Measurements from ENCODE around the gene STX8.

DNA sequence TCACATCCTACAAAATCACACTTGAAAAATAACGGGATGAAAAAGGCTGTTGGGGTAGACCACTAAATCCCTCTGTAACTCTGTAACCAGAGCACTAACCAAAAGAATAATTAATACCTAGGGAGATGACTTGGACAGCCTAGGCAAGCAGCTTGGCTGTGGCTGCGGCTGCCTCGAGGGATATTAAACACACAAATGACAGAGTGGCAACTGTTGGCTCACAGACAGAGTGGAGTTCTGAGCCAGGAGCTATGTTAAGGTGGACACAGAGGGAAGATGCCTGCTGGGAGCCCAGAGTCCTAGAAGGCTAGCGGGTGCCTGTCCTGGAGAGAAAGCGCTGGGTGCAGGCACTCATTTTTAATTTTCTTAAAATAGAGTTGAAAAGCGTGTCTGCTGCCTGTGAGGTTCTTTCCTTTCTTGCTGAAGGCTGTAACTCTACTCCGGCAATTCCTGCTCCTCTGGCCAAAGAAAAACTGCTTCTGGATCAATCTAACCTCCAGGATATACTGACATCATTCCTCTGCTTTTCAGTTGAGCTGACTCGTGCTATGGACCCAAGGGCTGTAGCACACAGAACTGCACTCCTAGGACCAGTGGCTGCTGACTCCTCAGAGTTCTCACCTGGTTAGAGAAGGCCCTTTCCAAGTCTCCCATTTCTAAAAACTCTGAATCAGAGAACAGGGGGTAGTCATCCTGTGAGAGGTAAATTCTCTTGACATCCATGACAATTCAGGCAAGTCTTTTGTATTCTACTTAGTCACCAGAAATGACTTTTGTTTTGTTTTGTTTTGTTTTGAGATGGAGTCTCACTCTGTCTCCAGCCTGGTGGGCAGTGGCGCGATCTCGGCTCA lies 147.9 kb downstream of the STX8 start:
- TF ChIP-seq CTCF (IDR thresholded peaks at IDR 0.05) = no peak
- no peak for TF ChIP-seq EP300 (IDR thresholded peaks at IDR 0.05)
- no peak for TF ChIP-seq POLR2A (IDR thresholded peaks at IDR 0.05)
